AG09319 (cell line): Measurements from ENCODE around the gene BTC.

Experiments
- DNase-seq: peaks from one replicate; pipeline ENCODE4 v3.0.0-alpha.2; 2010; ENCODE audit warnings: low read depth; ENCODE audit errors: extremely low read depth
- CTCF ChIP-seq: IDR thresholded peaks from 2 replicates; pipeline ENCODE4 v1.5.1; 2011; ENCODE audit warnings: low read depth, mild to moderate bottlenecking, inconsistent platforms, low read length, moderate library complexity

The BTC gene

GRCh38 chr4:74777531-74777930 is 16.8 kb downstream of the BTC start:
- no peak for DNase-seq
- no peak for TF ChIP-seq CTCF

DNA sequence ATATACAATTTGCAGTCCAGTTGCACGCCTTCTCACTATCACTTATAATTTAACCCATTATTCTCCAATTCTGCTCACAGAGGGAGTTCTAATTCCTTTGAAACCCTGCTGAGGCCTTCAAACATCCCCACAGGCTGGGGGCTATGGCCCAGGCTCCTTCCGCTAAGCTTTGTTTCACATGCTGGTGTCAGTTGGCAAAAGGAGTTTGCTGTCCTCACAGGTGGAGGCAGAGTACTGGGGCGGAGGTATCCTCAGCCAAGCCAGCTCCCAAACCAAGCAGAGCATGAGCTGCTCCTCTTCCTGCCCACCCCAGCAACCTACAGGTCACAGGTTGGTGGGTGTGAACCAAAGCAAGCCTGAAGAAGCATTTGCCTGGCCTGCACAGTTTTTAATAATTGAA is 21.5 kb downstream of the BTC start:
- TF ChIP-seq CTCF, result no peak
- no peak for DNase-seq

DNA sequence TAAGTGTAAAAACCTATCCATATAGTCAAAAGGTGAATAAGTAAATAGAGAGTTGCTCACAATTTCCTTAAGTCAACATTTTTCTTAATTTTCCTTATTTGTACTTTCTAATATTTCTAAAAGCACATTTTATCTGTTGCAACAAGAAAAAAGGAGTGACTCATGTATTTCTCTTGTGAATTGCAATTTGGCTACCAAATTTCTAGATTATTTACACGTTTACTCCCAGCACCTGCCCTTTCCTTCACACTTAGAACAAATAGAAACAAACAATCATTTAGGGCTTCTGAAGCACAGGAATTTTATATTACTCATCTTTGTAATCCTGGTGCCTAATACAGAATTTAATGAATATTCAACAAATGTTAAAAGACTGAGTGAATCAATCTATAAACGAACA is 22.2 kb downstream of the BTC start:
- no peak for TF ChIP-seq CTCF
- no peak for DNase-seq

GRCh38 chr4:74770226-74770910 is 24.0 kb downstream of the BTC start:
- TF ChIP-seq CTCF, result no peak
- DNase-seq, result no peak

GRCh38 chr4:74768857-74769525 is 25.3 kb downstream of the BTC start:
- no peak for DNase-seq
- no peak for TF ChIP-seq CTCF

DNA sequence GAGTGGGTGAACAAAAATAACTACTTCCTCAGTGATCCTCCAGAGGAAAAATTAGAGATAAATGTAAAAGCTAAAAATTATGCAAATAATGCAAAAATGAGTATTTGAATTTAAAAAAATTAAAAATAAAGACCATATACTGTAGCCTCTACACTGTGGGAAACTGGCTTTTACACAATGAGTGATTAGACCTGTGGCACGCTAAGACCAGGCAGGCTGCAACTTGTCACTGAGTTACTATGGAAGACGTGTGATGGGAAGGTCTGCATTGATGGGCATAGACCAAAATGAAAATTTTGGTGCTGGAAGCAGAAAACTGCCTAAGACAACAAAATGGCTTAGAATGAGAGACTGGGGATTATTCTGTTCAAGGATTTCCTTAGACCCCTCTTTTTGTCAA is 30.2 kb downstream of the BTC start:
- DNase-seq, result no peak
- TF ChIP-seq CTCF, result no peak

DNA sequence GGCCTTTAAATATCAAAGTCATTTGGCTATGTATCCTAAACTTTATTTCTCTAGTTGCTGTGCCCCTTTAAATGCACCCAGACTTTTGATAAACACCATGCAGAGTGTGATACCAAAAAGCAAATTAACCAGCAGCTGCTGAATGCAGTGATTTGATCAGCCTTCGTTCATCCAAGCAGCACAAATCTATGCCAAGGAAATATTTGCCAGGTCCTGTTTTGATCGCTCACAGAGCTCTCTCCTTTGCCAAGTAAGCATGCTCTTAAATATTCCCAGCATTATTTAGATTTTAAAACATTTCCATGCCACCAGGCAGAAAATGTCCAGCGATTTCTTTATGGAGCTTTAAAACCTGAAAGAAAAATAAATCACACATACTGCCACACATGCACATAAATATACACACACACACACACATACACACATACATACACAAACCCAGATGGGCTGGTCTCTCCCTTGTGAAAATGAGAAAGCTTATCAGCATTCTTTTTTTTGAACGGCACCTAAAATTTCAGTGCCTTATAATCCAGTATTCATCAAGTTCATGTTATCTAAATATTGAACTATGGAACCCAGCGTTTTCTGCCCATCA is 35.7 kb downstream of the BTC start:
- TF ChIP-seq CTCF, result no peak
- DNase-seq, result no peak
